Skeletal muscle satellite cell (primary cell): ENCODE measurements around the gene HARS1.
A peak's percentile ranks its signal among the peaks of the same experiment; 100 is the strongest.
"Not testable (repeated sequence)": the region's sequence is repeated elsewhere in the genome, so short reads cannot be mapped to it uniquely, and the experiment has no call there.

ENCODE experiments used
- H3K27me3 ChIP-seq: 2 replicates; pipeline ENCODE4 v1.7.0; 2013; ENCODE audit warnings: low read length; ENCODE audit not compliant: control insufficient read depth, insufficient read depth
- H3K36me3 ChIP-seq: 2 replicates; pipeline ENCODE4 v1.7.0; 2013; ENCODE audit warnings: mild to moderate bottlenecking, control low read depth, low read length; ENCODE audit not compliant: insufficient read depth
- H3K4me1 ChIP-seq: 2 replicates; pipeline ENCODE4 v1.7.0; 2013; ENCODE audit warnings: low read length; ENCODE audit not compliant: control insufficient read depth, insufficient read depth
- H3K4me2 ChIP-seq: 2 replicates; pipeline ENCODE4 v1.7.0; 2013; ENCODE audit warnings: mild to moderate bottlenecking, low read length
- H3K4me3 ChIP-seq: 2 replicates; pipeline ENCODE4 v1.7.0; 2013; ENCODE audit warnings: low read length
- H3K9ac ChIP-seq: 2 replicates; pipeline ENCODE4 v1.7.0; 2013; ENCODE audit warnings: mild to moderate bottlenecking, low read depth, low read length, moderate library complexity
- H3K9me3 ChIP-seq: replicated peaks from 2 replicates; pipeline ENCODE4 v1.7.0; 2013; ENCODE audit warnings: mild to moderate bottlenecking, control low read depth, low read length

HARS1 gene

DNA sequence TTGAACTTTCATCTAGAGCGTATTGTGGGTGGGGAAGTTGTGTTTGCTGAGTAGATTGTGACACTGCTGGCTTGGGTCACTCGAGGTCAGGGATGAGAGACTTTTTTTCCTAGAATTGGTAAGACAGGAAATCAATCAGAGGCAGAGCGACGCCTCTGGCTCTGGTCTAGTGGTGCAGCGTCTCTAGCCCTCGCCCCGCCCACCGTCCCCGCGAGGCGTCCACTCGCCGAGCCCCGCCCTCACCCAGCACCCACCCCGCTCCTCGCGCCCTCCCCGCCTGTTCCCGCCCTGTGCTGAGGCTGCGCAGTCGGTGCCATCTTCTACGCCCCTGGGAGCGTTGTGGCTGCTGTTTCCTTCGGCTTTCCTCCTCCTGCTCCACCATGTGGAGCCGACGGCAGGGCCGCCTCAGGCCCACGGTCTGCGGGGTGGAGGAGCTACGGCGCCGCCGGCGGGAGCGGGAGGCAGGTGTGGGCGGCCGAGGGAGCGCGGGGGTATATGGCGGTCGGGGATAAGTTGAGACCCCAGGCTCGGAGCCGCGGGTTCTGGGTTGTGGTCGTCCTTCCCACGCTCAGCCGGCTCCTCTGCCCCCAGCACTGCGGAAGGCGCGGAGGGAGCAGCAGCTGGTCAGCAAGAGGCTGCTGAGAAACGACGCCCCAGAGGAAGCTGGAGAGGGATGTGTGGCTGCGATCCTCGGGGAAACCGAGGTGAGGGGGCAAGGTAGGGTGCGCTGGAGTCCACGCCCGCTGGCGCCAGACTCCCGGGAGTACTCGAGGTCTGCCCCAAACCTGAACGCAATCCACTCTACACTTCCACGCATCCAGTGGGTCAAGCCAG, 51.8 kb downstream of the HARS1 start, which contains the start of gene TMCO6:
Gene TMCO6, plus strand, starts transcription at position 304 of the 834 bp plus-strand sequence. Its CDS starts 77 bp downstream, at position 381.
- peak within 1 kb of the TSS; percentile 85 for H3K4me3 ChIP-seq
- no peaks in the 10 kb centered on the region for H3K27me3 ChIP-seq
- H3K4me2 ChIP-seq, result peak within 1 kb of the TSS; percentile 99
- H3K36me3 ChIP-seq, result peaks cover 18% of the 10 kb centered on the region
- peaks cover 10% of the 10 kb centered on the region for H3K4me1 ChIP-seq
- peak within 1 kb of the TSS; percentile 87 for H3K9ac ChIP-seq
- no peaks in the 10 kb centered on the region for H3K9me3 ChIP-seq

DNA sequence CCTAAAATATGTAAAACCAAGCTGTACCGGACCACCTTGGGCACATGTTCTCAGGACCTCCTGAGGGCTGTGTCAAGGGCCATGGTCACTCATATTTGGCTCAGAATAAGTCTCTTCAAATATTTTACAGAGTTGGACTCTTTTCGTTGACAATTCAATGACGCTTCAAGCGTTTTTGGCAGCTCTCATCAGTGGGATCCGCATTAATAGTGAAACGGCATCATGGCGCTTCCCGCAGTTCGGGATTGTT, 52.3 kb downstream of the HARS1 start:
- H3K9ac ChIP-seq, result peak overlapping the region; percentile 80
- peaks cover 10% of the 10 kb centered on the region for H3K4me1 ChIP-seq
- H3K27me3 ChIP-seq, H3K9me3 ChIP-seq: not testable (repeated sequence)
- peak overlapping the region; percentile 81 for H3K4me2 ChIP-seq
- peaks cover 14% of the 10 kb centered on the region for H3K36me3 ChIP-seq
- peak overlapping the region; percentile 61 for H3K4me3 ChIP-seq

DNA sequence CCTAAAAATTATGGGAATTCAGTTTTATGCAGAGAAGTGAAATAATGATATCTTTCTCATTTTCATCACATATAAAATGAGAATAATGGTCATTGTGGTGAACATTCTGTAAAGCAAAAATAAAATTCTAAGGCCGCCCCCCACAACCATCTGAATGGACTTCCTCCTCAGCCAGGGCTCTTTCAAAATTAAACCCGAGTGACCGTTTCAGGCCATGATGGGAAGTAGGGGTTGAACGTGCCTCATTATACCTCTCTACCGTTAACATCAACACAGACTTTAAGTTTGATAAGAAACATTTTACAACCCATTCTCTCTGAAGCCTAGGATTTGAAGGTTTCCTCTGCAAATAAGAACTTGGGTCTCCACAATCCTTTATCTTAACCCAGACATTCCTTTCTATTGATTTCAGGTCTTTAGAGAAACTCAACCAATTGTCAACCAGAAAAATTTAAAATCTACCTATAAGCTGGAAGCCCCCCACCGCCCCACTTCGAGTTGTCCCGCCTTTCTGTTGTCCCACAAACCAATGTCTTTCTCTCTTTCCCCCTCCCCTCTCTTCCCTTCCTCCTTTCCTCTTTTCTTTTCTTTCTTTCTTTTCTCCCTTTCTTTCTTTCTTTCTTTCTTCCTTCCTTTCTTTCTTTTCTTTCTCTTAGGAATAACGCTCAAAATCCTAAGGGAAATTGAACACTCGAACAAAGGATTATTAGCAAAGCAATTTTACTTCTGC, 53.6 kb downstream of the HARS1 start:
- peaks cover 10% of the 10 kb centered on the region for H3K36me3 ChIP-seq
- no peak overlapping the region for H3K4me2 ChIP-seq
- H3K4me3 ChIP-seq, result no peak overlapping the region
- H3K9me3 ChIP-seq, result no peaks in the 10 kb centered on the region
- H3K9ac ChIP-seq, result no peak overlapping the region
- H3K4me1 ChIP-seq, result peaks cover 21% of the 10 kb centered on the region
- H3K27me3 ChIP-seq, result peaks cover 2% of the 10 kb centered on the region

DNA sequence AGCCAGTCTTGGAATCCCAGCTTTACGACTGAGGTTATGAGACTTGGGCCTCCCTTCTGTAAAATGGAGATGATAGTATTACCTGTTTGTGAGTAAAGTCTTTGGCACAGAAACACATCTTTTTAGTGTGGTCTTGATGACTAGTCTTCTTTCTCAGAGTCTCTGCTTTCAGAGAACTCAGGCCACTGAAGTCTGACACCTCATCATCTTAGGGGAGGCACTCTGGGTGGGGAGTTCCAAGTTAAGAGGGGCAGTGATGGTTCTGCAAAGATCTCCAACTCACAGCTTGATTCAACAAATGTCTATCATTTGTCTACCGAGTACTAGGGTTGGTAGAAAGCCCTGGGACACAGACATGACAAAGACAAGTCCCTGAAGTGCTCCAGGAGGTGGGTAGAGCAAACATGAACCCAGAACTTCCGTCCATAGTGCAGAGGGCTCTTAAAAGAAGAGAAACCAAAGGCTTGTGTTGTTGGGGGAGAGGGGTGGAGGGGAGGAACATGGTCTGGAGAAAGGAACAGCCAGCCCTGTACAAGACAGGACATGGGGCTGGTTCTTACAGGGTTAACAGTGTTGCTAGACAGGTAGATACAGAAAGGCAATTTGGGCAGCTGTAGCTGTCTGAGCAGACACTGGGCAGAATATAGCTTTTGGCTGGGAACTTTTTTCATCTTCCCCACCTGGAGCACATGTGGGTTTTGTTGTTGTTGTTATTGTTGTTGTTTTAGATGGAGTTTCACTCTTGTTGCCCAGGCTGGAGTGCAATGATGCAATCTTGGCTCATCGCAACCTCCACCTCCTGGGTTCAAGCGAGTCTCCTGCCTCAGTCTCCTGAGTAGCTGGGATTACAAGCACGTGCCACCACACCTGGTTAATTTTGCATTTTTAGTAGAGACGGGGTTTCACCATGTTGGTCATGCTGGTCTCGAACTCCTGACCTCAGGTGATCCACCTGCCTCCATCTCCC, 55.6 kb downstream of the HARS1 start:
- Histone ChIP-seq H3K4me2 (no peak overlapping the region), H3K36me3 (no peaks in the 10 kb centered on the region), H3K9ac (no peak overlapping the region), H3K4me3 (no peak overlapping the region), H3K27me3 (peaks cover 20% of the 10 kb centered on the region), H3K4me1 (peaks cover 32% of the 10 kb centered on the region), H3K9me3 (no peaks in the 10 kb centered on the region)

DNA sequence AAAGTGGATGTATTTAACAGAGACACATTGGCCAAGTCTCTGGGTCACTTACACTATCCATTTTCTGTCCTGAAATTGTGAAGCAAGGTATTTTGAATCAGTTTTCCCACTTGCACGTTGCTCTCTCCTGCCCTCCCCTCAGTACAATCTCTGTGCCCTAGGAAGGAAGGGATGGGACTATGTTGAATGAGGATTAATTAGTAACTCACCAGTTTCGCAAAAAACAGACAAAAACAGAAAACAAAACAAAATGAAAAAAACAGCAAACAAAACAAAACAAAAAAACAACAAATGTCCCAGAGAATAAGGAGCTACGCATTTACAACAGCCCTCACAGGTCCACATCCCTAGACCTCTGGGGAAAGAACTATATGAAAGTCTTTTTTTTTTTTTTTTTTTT, 57.1 kb downstream of the HARS1 start:
- Histone ChIP-seq H3K9me3 (no peaks in the 10 kb centered on the region), H3K27me3 (peaks cover 20% of the 10 kb centered on the region)

DNA sequence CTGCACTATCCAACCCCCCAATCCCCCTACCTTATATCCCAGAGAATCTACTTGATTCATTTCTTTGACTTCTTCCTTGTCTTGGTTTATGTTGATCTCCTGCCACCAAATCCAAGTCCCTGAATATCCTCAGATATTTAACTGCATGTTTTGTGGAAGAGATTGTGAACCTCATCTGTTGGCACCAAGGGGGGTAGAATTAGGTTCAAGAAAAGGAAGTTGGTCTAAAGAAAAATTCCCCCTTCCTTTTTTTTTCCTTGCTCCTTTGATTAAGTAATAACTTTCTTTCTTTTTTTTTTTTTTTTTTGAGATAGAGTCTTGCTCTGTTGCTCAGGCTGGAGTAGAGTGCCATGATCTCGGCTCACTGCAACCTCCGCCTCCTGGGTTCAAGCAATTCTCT, 57.7 kb downstream of the HARS1 start:
- peaks cover 20% of the 10 kb centered on the region for H3K27me3 ChIP-seq
- H3K4me2 ChIP-seq, result peak overlapping the region; percentile 98
- no peaks in the 10 kb centered on the region for H3K36me3 ChIP-seq
- H3K9me3 ChIP-seq, result no peaks in the 10 kb centered on the region
- peaks cover 22% of the 10 kb centered on the region for H3K4me1 ChIP-seq
- peak overlapping the region; percentile 71 for H3K4me3 ChIP-seq
- H3K9ac ChIP-seq, result no peak overlapping the region

More for the DNA sequence above, 57.1 kb downstream of the HARS1 start:
- Histone ChIP-seq H3K4me3 (no peak overlapping the region), H3K4me2 (no peak overlapping the region), H3K4me1 (peaks cover 27% of the 10 kb centered on the region), H3K9ac (no peak overlapping the region), H3K36me3 (no peaks in the 10 kb centered on the region)

DNA sequence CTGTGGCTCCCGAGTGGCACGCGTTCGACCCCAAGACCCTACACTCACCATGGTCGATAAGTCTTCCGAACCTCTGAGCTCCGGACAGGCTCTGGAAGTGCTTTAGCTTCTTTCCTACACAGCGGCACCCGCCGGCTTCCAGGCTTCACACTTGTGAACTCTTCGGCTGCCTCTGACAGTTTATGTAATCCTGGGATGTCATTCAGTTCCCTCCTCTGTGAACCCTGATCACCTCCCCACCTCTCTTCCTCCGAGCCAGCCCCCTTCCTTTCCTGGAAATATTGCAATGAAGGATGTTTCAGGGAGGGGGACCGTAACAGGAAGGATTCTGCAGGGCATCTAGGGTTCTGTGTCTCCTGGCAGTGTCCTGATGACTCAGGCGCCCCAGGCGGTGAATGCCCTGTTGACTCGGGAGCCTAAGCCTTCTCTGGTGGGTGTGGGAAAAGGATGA, 58.1 kb downstream of the HARS1 start, which contains the start of gene CD14:
Gene CD14, minus strand, starts transcription at position 155 of the 451 bp plus-strand sequence. Its CDS starts 104 bp downstream, at position 51.
- Histone ChIP-seq H3K4me1 (peaks cover 22% of the 10 kb centered on the region), H3K9ac (peak within 1 kb of the TSS; percentile 58), H3K4me2 (peak within 1 kb of the TSS; percentile 98), H3K27me3 (peaks cover 20% of the 10 kb centered on the region), H3K4me3 (peak within 1 kb of the TSS; percentile 71), H3K36me3 (no peaks in the 10 kb centered on the region), H3K9me3 (no peaks in the 10 kb centered on the region)

DNA sequence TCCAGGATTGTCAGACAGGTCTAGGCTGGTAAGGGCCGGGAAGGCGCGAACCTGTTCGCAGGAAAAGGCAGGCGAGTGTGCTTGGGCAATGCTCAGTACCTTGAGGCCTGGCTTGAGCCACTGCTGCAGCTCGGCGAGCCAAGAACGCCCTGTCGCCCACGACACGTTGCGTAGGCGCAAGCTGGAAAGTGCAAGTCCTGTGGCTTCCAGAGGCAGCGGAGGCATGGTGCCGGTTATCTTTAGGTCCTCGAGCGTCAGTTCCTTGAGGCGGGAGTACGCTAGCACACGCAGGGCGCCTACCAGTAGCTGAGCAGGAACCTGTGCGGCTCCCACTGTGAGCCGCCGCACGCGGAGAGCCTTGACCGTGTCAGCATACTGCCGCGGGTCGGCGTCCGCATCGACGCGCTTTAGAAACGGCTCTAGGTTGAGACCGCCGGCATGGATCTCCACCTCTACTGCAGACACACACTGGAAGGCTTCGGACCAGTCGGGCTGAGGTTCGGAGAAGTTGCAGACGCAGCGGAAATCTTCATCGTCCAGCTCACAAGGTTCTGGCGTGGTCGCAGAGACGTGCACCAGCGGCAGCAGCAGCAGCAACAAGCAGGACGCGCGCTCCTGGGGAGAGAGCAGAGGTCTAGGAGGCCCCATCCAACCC, 58.7 kb downstream of the HARS1 start:
- H3K4me3 ChIP-seq, result peak overlapping the region; percentile 71
- H3K4me1 ChIP-seq, result peaks cover 22% of the 10 kb centered on the region
- no peaks in the 10 kb centered on the region for H3K9me3 ChIP-seq
- peak overlapping the region; percentile 98 for H3K4me2 ChIP-seq
- H3K9ac ChIP-seq, result peak overlapping the region; percentile 58
- peaks cover 20% of the 10 kb centered on the region for H3K27me3 ChIP-seq
- no peaks in the 10 kb centered on the region for H3K36me3 ChIP-seq

DNA sequence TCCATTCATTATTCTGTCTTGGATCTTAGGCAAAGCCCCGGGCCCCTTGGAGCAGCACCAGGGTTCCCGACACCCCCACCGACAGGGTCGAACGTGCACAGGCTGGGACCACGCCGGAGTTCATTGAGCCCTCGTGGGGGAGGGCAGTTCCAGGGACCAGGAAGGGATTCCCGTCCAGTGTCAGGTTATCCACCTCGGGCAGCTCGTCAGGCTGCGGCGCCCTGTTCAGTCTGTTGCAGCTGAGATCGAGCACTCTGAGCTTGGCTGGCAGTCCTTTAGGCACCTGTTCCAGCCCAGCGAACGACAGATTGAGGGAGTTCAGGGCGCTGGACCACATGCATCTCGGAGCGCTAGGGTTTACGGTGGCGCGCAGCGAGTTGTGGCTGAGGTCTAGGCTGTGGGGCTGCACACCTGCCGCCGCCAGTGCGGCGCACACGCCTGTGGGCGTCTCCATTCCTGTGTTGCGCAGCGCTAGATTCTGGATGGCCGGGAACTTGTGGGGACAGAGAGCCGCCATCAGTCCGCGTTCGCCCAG, 59.3 kb downstream of the HARS1 start:
- H3K9ac ChIP-seq, result peak overlapping the region; percentile 58
- peak overlapping the region; percentile 98 for H3K4me2 ChIP-seq
- peaks cover 22% of the 10 kb centered on the region for H3K4me1 ChIP-seq

DNA sequence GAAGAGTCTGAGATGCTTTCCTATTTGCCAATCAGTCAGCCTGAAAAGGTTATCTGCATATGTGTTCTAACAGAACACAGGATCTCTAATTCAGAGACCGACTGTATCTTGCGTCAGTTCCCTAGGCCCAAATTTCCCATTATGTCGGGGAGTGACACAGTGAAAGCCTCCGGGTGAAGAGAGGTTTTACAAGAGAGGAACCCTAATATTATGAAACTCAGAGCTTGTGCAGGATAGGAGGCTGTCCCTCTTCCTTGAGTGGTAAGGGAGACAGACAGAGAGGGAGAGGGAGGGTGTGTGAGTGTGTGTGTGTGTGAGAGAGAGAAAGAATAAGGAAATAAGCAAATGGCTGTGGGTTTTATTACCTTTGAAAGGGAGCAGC, 60.1 kb downstream of the HARS1 start:
- H3K4me2 ChIP-seq, result no peak overlapping the region
- H3K9ac ChIP-seq, result no peak overlapping the region
- H3K4me1 ChIP-seq, result peaks cover 22% of the 10 kb centered on the region
- H3K9me3 ChIP-seq, result no peaks in the 10 kb centered on the region
- H3K36me3 ChIP-seq, result no peaks in the 10 kb centered on the region
- no peak overlapping the region for H3K4me3 ChIP-seq
- H3K27me3 ChIP-seq, result peaks cover 20% of the 10 kb centered on the region

More for the DNA sequence above, 59.3 kb downstream of the HARS1 start:
- Histone ChIP-seq H3K36me3 (no peaks in the 10 kb centered on the region), H3K27me3 (peaks cover 20% of the 10 kb centered on the region), H3K4me3 (peak overlapping the region; percentile 71), H3K9me3 (no peaks in the 10 kb centered on the region)
